ENCODE results near the gene SPTB. TPM values are rescaled to one million over a fixed set of nuclear protein-coding genes. Genes with fewer than 3 reads are reported as not detected.
A peak's percentile ranks its signal among the peaks of the same experiment; 100 is the strongest.

The SPTB gene
- total RNA-seq, 1 donor from 2014 or later: not detected

- DNase-seq (ENCODE audit: low read depth) (no peak), FAIRE-seq (peak; percentile 55)
- H3K4me3 ChIP-seq (ENCODE audit: low read depth, low read length): peak overlapping the region; percentile 87
- no peaks in the 10 kb centered on the region for H3K27me3 ChIP-seq (ENCODE audit: control insufficient read depth, insufficient read depth, low read length)
- H3K36me3 ChIP-seq (ENCODE audit: control insufficient read depth, insufficient read depth, low read length): peaks cover 5% of the 10 kb centered on the region
- no peak for TF ChIP-seq CTCF (IDR thresholded peaks at IDR 0.05; ENCODE audit: insufficient read depth, low read length, severe bottlenecking)
Observed at GRCh38 chr14:64706119-64706592, 173.6 kb downstream of the SPTB start.

GRCh38 chr14:64705381-64706118 is 174.2 kb downstream of the SPTB start:
- DNase-seq (ENCODE audit: low read depth): no peak

GRCh38 chr14:64704743-64705380 is 174.8 kb downstream of the SPTB start:
- H3K27me3 ChIP-seq (ENCODE audit: control insufficient read depth, insufficient read depth, low read length): no peaks in the 10 kb centered on the region
- FAIRE-seq: no peak
- no peak for TF ChIP-seq CTCF (IDR thresholded peaks at IDR 0.05; ENCODE audit: insufficient read depth, low read length, severe bottlenecking)
- H3K4me3 ChIP-seq (ENCODE audit: low read depth, low read length): peak overlapping the region; percentile 87
- peaks cover 2% of the 10 kb centered on the region for H3K36me3 ChIP-seq (ENCODE audit: control insufficient read depth, insufficient read depth, low read length)
- DNase-seq (ENCODE audit: low read depth): no peak

More at GRCh38 chr14:64705381-64706118, 174.2 kb downstream of the SPTB start:
- FAIRE-seq: no peak
- Histone ChIP-seq H3K4me3 (ENCODE audit: low read depth, low read length) (peak overlapping the region; percentile 87), H3K36me3 (ENCODE audit: control insufficient read depth, insufficient read depth, low read length) (peaks cover 5% of the 10 kb centered on the region), H3K27me3 (ENCODE audit: control insufficient read depth, insufficient read depth, low read length) (no peaks in the 10 kb centered on the region)
- no peak for TF ChIP-seq CTCF (IDR thresholded peaks at IDR 0.05; ENCODE audit: insufficient read depth, low read length, severe bottlenecking)

- no peak for TF ChIP-seq CTCF (IDR thresholded peaks at IDR 0.05; ENCODE audit: insufficient read depth, low read length, severe bottlenecking)
- DNase-seq (ENCODE audit: low read depth): peak; percentile 69
- no peak for FAIRE-seq
- Histone ChIP-seq H3K4me3 (ENCODE audit: low read depth, low read length) (peak within 1 kb of the TSS; percentile 87), H3K36me3 (ENCODE audit: control insufficient read depth, insufficient read depth, low read length) (peaks cover 1% of the 10 kb centered on the region), H3K27me3 (ENCODE audit: control insufficient read depth, insufficient read depth, low read length) (no peaks in the 10 kb centered on the region)
Observed at GRCh38 chr14:64704143-64704742, 175.5 kb downstream of the SPTB start, which contains the start of gene PLEKHG3. PLEKHG3 (plus strand) TSS chr14:64704424; CDS start chr14:64727632, 23,208 bp downstream.

GRCh38 chr14:64703395-64704142 is 176.1 kb downstream of the SPTB start:
- DNase-seq (ENCODE audit: low read depth): no peak
- Histone ChIP-seq H3K27me3 (ENCODE audit: control insufficient read depth, insufficient read depth, low read length) (no peaks in the 10 kb centered on the region), H3K36me3 (ENCODE audit: control insufficient read depth, insufficient read depth, low read length) (no peaks in the 10 kb centered on the region), H3K4me3 (ENCODE audit: low read depth, low read length) (peak overlapping the region; percentile 87)
- no peak for TF ChIP-seq CTCF (IDR thresholded peaks at IDR 0.05; ENCODE audit: insufficient read depth, low read length, severe bottlenecking)
- FAIRE-seq: no peak

Data from bronchial epithelial cell (primary cell).